Activated naive CD8-positive, alpha-beta T cell treated with anti-CD3 and anti-CD28 coated beads, Interleukin-2, amount 50 U/mL, for 16 hours (primary cell): ENCODE measurements around the gene MS4A6E.

Source experiments
- DNase-seq: peaks from one replicate; pipeline ENCODE4 v3.0.0-alpha.2; 2020; ENCODE audit warnings: low read depth, low spot score

Gene MS4A6E

GRCh38 chr11:60375316-60375715 lies 48.3 kb downstream of the MS4A6E start:
- DNase-seq: no peak

GRCh38 chr11:60376601-60377000 lies 49.5 kb downstream of the MS4A6E start:
- DNase-seq: no peak

DNA sequence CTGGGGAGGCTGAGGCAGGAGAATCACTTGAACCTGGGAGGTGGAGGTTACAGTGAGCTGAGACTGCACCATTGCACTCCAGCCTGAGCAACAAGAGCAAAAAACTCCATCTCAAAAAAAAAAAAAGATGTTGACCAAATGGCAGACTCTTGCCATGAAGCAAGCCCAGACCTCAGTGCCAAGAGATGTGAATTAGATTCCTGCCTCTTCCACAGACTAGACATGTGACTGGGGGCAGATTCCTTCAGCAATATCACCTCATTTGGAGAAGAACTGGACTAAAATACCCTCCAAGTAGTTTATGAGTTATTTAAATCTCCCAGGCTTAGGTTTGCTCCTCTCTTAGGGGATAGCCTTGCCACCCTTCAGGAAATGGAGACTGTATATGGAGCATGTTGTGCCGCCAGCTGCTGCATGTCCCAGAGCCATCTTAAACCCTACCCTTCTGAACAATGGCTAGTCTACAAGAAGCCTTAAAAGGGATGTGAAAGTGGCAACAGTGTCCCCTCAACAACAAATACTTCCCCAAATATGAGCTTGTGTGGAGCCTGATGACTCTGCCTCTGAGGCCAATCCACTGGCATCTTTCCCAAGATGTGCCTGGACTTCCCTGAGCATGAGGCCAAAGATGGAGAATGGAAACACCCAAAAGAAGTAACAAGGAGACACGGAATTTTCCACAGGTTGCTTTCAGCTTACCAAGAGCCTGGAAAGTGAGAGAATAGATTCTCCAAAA lies 50.5 kb downstream of the MS4A6E start:
- DNase-seq: no peak

- no peak for DNase-seq
Measured at GRCh38 chr11:60378354-60378753, 51.3 kb downstream of the MS4A6E start, which contains the start of gene MS4A7. MS4A7 (plus strand) TSS chr11:60378532; CDS start chr11:60383142, 4,610 bp downstream.

GRCh38 chr11:60389279-60389910 lies 62.3 kb downstream of the MS4A6E start:
- DNase-seq: no peak

DNA sequence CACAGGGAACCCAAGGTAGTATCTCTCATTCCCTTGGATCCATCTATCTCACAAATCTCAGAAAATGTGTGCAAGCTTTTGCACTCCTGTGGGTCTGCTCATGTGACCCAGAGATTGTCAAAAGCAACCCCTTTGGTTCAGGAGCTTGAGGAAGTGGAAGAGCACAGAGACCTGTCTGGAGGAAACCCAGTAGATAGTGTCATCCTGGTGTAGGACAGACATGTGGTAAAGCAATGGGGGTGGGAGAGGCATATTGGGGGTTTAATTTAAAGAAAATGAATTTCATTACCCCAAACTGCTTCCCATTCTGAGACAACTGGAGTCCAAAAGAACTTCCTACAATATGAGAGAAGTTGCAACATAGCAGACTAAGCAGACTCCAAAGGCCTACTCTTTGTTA lies 63.4 kb downstream of the MS4A6E start:
- no peak for DNase-seq
